ENCODE data around the gene KLK8.

Gene KLK8

DNA sequence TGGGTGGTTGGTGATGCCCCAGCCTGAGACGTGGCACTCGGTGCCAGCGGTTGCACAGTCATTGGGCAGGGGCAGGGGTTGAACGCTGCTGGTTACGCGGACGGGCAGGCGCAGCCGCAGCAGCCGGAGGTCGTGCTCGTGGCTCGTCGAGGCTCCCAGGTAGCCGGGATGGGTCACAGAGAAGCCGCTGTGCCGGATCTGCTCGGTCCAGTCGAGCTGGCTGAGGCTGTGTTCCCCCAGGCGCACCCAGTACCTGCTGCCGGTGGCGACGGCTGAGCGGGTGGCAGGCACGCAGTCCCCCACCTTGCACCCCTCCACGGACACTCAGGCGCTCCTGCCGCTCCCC, 30.4 kb upstream of the KLK8 start:
- TF ChIP-seq, protein P1, sequence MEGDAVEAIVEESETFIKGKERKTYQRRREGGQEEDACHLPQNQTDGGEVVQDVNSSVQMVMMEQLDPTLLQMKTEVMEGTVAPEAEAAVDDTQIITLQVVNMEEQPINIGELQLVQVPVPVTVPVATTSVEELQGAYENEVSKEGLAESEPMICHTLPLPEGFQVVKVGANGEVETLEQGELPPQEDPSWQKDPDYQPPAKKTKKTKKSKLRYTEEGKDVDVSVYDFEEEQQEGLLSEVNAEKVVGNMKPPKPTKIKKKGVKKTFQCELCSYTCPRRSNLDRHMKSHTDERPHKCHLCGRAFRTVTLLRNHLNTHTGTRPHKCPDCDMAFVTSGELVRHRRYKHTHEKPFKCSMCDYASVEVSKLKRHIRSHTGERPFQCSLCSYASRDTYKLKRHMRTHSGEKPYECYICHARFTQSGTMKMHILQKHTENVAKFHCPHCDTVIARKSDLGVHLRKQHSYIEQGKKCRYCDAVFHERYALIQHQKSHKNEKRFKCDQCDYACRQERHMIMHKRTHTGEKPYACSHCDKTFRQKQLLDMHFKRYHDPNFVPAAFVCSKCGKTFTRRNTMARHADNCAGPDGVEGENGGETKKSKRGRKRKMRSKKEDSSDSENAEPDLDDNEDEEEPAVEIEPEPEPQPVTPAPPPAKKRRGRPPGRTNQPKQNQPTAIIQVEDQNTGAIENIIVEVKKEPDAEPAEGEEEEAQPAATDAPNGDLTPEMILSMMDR (IDR thresholded peaks at IDR 0.05; ENCODE audit: low read depth, low read length) = no peak
- no peak for DNase-seq (ENCODE audit: low read depth in 2 of 2)
- no peak overlapping the region for H3K4me3 ChIP-seq (replicated peaks in 1 of 2; ENCODE audit: low read depth in 2 of 2, low read length in 2 of 2)

- TF ChIP-seq, protein P1 (IDR thresholded peaks at IDR 0.05; ENCODE audit: low read depth, low read length) = no peak
- DNase-seq (ENCODE audit: low read depth in 2 of 2) = no peak
- H3K4me3 ChIP-seq (replicated peaks in 1 of 2; ENCODE audit: low read depth in 2 of 2, low read length in 2 of 2) = no peak overlapping the region
Measured at GRCh38 chr19:51031220-51031879, 29.9 kb upstream of the KLK8 start.

DNA sequence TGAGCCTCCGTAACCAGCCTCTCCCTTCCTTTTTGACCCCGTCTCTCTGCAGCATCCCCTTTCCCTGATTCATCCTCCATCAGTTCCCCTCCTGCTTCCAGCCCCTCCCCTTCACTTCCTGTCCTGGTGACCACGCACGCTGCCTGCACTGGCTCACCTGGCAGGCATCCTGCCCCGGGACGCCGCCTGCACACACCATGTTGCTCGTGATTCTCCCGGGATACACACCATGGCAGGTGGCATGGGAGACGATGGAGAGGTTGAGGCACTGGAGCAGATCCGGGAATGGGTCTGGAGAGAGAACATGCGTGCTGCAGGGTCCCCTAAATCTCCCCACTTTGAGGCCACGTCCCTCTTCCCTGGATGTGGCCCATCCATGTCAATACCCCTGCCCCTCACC, 29.2 kb upstream of the KLK8 start:
- H3K4me3 ChIP-seq (replicated peaks in 1 of 2; ENCODE audit: low read depth in 2 of 2, low read length in 2 of 2) = no peak overlapping the region
- TF ChIP-seq, protein P1 (IDR thresholded peaks at IDR 0.05; ENCODE audit: low read depth, low read length) = no peak
- DNase-seq (ENCODE audit: low read depth in 2 of 2) = no peak

DNA sequence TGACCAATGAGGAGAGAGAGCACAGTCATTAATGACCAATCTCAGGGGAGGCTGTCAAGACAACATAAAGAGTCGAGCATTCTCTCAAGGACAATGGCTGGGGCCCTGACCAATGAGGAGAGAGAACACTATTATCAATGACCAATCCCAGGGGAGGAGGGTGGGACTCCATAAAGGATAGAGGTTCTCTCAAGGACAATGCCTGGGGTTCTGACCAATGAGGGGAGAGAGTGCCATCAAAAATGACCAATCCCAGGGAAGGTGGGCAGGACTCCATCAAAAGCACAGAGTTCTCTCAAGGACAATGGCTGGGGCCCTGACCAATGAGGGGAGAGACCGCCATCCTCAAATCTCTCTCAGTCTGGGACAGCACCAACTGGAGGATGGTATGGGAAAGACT, 28.3 kb upstream of the KLK8 start:
- DNase-seq (ENCODE audit: low read depth in 2 of 2) = no peak
- H3K4me3 ChIP-seq (replicated peaks in 1 of 2; ENCODE audit: low read depth in 2 of 2, low read length in 2 of 2) = no peak overlapping the region
- TF ChIP-seq, protein P1 (IDR thresholded peaks at IDR 0.05; ENCODE audit: low read depth, low read length) = no peak

GRCh38 chr19:51027873-51028272, 26.5 kb upstream of the KLK8 start:
- no peak for DNase-seq (ENCODE audit: low read depth in 2 of 2)
- H3K4me3 ChIP-seq (replicated peaks in 1 of 2; ENCODE audit: low read depth in 2 of 2, low read length in 2 of 2) = no peak overlapping the region
- TF ChIP-seq, protein P1 (IDR thresholded peaks at IDR 0.05; ENCODE audit: low read depth, low read length) = no peak

DNA sequence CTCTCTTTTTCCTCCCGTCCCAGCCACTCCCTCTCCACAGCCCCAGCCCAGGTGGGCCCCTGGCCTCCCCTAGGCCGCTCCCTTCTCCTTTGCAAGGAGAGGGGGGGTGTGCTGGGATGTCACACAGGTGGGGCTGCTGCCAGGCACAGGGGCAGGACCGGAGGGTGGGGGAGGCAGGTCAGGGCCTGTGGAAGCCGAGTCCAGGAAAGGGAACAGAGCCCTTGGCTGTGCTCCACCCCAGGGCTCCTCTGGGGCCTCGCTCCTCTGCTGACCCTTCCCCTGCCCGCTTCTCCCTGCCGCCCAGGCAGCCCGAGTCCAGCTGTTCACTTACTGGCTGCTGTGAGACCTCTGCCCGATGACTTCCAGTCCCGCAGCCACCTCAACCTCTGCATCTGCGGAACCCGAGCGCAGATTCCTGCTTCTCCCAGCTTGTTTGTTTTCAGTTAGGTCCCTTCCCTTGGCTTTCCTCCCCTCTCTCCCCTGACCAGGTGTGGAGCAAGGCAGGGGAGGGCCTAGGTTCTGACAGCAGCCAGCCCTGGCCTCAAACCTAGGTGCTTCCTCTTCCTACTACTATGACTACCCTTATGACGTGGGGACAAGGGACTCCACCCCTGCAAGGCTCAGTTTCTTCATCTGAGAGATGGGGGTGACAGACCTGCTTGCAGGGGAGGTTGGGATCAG, 25.9 kb upstream of the KLK8 start:
- H3K4me3 ChIP-seq (replicated peaks in 1 of 2; ENCODE audit: low read depth in 2 of 2, low read length in 2 of 2) = no peak overlapping the region
- DNase-seq (ENCODE audit: low read depth in 2 of 2) = no peak
- TF ChIP-seq, protein P1 (IDR thresholded peaks at IDR 0.05; ENCODE audit: low read depth, low read length) = no peak

- no peak for DNase-seq (ENCODE audit: low read depth in 2 of 2)
- no peak within 1 kb of the TSS for H3K4me3 ChIP-seq (replicated peaks in 1 of 2; ENCODE audit: low read depth in 2 of 2, low read length in 2 of 2)
- TF ChIP-seq, protein P1 (IDR thresholded peaks at IDR 0.05; ENCODE audit: low read depth, low read length) = no peak
Measured at GRCh38 chr19:51026554-51026831, 25.1 kb upstream of the KLK8 start, which contains the start of gene KLK11. Gene KLK11, minus strand, starts transcription at chr19:51026616. Its CDS starts 985 bp downstream, at chr19:51025631.

Data from cardiac fibroblast (primary cell).